HUES6 (cell line): ENCODE results near the gene MTREX.

Experiments used
- H3K27ac ChIP-seq: 2 replicates; pipeline ENCODE4 v1.7.0; 2013; ENCODE audit warnings: low read depth, mild to moderate bottlenecking, low read length, inconsistent platforms
- H3K27me3 ChIP-seq: 2 replicates; pipeline ENCODE4 v1.6.1; 2013; ENCODE audit warnings: low read length; ENCODE audit not compliant: control insufficient read depth, insufficient read depth
- H3K36me3 ChIP-seq: 2 replicates; pipeline ENCODE4 v1.6.1; 2013; ENCODE audit warnings: low read length; ENCODE audit not compliant: control insufficient read depth, insufficient read depth
- H3K4me1 ChIP-seq: 2 replicates; pipeline ENCODE4 v1.6.1; 2013; ENCODE audit warnings: low read length; ENCODE audit not compliant: control insufficient read depth, insufficient read depth
- H3K4me3 ChIP-seq: 2 replicates; pipeline ENCODE4 v1.5.1; 2013; ENCODE audit warnings: low read depth, low read length
- H3K9ac ChIP-seq: one replicate; pipeline ENCODE4 v1.6.1; 2013; ENCODE audit warnings: mild to moderate bottlenecking, low read length
- H3K9me3 ChIP-seq: 2 replicates; pipeline ENCODE4 v1.6.1; 2013; ENCODE audit warnings: low read depth, low read length; ENCODE audit not compliant: control insufficient read depth, insufficient read depth

MTREX gene

GRCh38 chr5:55470282-55470681, 162.5 kb downstream of the MTREX start:
- no peaks in the 10 kb centered on the region for H3K9me3 ChIP-seq
- H3K4me1 ChIP-seq, result peaks cover 7% of the 10 kb centered on the region
- H3K27me3 ChIP-seq, result no peaks in the 10 kb centered on the region
- H3K27ac ChIP-seq, result 0 out of 2 replicates have a peak overlapping the region, but pooled peaks have one; percentile 34
- H3K4me3 ChIP-seq, result no peak overlapping the region
- peaks cover 23% of the 10 kb centered on the region for H3K36me3 ChIP-seq
- H3K9ac ChIP-seq, result no peak overlapping the region

DNA sequence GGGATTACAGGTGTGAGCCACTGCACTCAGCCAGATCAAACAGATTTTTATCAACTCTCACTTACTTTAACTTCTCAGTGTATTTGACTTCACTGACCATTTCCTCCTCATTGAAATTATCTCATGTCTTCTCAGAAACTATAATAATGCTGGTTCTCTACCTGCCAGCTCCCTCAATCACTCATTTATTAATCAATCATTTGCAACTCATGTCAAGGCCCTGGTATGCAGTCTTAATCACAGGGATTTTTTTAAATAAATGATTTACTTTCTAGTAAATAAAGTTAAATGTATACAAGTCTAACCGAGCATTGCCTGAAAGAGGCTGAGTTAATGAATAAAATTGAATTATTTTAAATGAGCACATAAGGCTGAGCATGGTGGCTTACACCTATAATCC, 163.7 kb downstream of the MTREX start:
- no peak overlapping the region for H3K4me3 ChIP-seq
- no peaks in the 10 kb centered on the region for H3K27me3 ChIP-seq
- H3K9ac ChIP-seq, result no peak overlapping the region
- peaks cover 14% of the 10 kb centered on the region for H3K36me3 ChIP-seq
- no peak overlapping the region for H3K27ac ChIP-seq
- peaks cover 10% of the 10 kb centered on the region for H3K4me1 ChIP-seq
- no peaks in the 10 kb centered on the region for H3K9me3 ChIP-seq

- no peaks in the 10 kb centered on the region for H3K9me3 ChIP-seq
- peaks cover 12% of the 10 kb centered on the region for H3K4me1 ChIP-seq
- H3K36me3 ChIP-seq, result peaks cover 7% of the 10 kb centered on the region
- H3K27me3 ChIP-seq, result no peaks in the 10 kb centered on the region
- H3K9ac ChIP-seq, result no peak overlapping the region
- no peak overlapping the region for H3K4me3 ChIP-seq
- no peak overlapping the region for H3K27ac ChIP-seq
Observed at GRCh38 chr5:55472642-55473041, 164.9 kb downstream of the MTREX start.
